ENCODE results near the gene TTC19.

TTC19 gene

DNA sequence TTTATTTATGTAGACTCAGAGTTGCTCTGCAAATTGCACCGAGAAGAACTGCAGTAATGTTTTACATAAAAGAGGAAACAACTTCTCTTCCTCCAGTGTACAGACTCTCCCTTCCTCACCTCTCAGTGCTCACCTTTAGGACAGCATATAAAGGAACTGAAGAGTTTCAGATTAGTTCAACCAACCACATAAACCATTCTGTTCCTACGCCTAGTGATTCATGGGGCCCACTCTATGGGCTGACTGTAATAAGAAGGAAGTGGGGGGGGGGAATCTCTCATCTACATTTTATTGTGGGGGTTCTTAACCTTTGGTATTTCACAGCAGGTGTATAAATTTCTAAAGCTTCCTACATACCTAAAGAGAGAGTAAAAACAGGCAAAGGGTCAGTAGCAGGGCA lies 18.4 kb upstream of the TTC19 start:
- H3K36me3 ChIP-seq (ENCODE audit: control insufficient read depth in 4 of 4, insufficient read depth in 4 of 4, low read length in 3 of 4) = peaks cover 24 to 43% (median 30%) of the 10 kb centered on the region in 4 experiments
- no peaks in the 10 kb centered on the region for H3K27me3 ChIP-seq (replicated peaks in 2 of 5; ENCODE audit: control insufficient read depth in 4 of 5, insufficient read depth in 5 of 5, low read length in 4 of 5)
- peaks cover 8 to 23% (median 20%) of the 10 kb centered on the region in 4 experiments for H3K4me1 ChIP-seq (ENCODE audit: control extremely low read depth in 1 of 4, control insufficient read depth in 4 of 4, insufficient read depth in 4 of 4, low read length in 3 of 4)
- H3K27ac ChIP-seq (ENCODE audit: insufficient read depth in 1 of 2, low read depth in 1 of 2, low read length in 2 of 2, poor library complexity in 1 of 2, severe bottlenecking in 2 of 2) = peak overlapping the region; percentile 37 to 76
- DNase-seq = peak in 2 of 3 donors; percentile 63 to 72
- no peaks in the 10 kb centered on the region for H3K9me3 ChIP-seq (ENCODE audit: control extremely low read depth in 1 of 5, control insufficient read depth in 4 of 5, insufficient read depth in 2 of 5, low read depth in 1 of 5, low read length in 4 of 5)
- ChIA-PET POLR2A (no interaction called here), CTCF (interaction anchor here (0.9 to 1.4 kb wide), 2 partner anchors 36 to 100 kb away, joined by 3 to 5 read pairs; partner anchors contain the start of gene ADORA2B)
- peak overlapping the region in 2 of 7 experiments; percentile 6 to 8 for H3K4me3 ChIP-seq (ENCODE audit: control insufficient read depth in 1 of 7, extremely low read depth in 1 of 7, insufficient read depth in 4 of 7, low read depth in 2 of 7, low read length in 6 of 7)
- no CpG with 5 or more reads among the region's 2 CpGs for WGBS (ENCODE audit: insufficient coverage)

DNA sequence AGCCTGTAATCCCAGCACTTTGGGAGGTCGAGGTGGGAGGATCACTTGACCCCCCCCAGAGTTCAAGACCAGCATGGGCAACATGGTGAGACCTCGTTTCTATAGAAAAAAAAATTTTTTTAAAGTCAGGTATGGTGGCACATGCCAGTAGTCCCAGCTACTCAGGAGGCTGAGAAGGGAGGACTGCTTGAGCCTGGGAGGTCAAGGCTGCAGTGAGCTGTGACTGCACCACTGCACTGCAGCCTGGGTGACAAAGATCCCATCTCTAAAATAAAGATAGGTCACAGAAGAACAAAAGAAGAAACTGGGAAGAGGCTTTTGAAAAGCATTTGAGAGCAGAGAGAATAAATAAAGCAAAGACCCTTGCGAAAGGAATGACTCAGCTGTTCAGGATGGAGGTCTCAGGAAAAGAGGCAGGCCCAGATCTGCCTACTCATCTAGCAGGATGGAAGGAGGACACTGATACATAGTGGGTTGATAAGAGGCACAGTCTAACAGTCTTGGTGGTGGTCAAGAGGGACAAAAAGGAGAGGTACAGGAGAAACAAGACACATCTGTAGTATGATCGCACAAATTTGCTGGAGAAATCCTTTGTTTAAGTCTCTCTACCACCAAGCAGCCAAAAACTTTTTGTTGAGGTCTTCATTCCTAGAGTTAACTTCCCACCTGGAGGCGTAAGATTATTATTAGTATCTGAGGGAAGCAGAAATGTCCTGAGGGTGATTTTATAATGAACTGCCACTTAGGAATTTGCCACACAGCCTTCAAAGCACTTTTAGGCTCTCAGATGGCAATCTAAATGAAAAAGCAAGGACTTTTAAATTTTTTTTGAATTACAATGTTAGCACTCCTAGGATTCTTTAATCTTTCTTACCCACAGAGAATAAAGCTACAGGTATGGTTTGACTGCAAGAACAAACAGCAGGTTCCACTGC lies 17.7 kb upstream of the TTC19 start:
- Histone ChIP-seq H3K27ac (ENCODE audit: insufficient read depth in 1 of 2, low read depth in 1 of 2, low read length in 2 of 2, poor library complexity in 1 of 2, severe bottlenecking in 2 of 2) (peak overlapping the region; percentile 52 to 76), H3K36me3 (ENCODE audit: control insufficient read depth in 4 of 4, insufficient read depth in 4 of 4, low read length in 3 of 4) (peaks cover 20 to 44% (median 28%) of the 10 kb centered on the region in 4 experiments), H3K9me3 (ENCODE audit: control extremely low read depth in 1 of 5, control insufficient read depth in 4 of 5, insufficient read depth in 2 of 5, low read depth in 1 of 5, low read length in 4 of 5) (no peaks in the 10 kb centered on the region), H3K27me3 (replicated peaks in 2 of 5; ENCODE audit: control insufficient read depth in 4 of 5, insufficient read depth in 5 of 5, low read length in 4 of 5) (no peaks in the 10 kb centered on the region), H3K4me1 (ENCODE audit: control extremely low read depth in 1 of 4, control insufficient read depth in 4 of 4, insufficient read depth in 4 of 4, low read length in 3 of 4) (peaks cover 8 to 23% (median 20%) of the 10 kb centered on the region in 4 experiments), H3K4me3 (ENCODE audit: control insufficient read depth in 1 of 7, extremely low read depth in 1 of 7, insufficient read depth in 4 of 7, low read depth in 2 of 7, low read length in 6 of 7) (peak overlapping the region in 2 of 7 experiments; percentile 8 to 19)
- 59% methylated on average over 3 of the region's 5 CpGs for WGBS (ENCODE audit: insufficient coverage)
- ChIA-PET POLR2A (no interaction called here), CTCF (interaction anchor here (1.2 to 2.4 kb wide), 3 partner anchors 11 to 37 kb away, joined by 5 to 6 read pairs (median 6); partner anchors contain the start of gene ADORA2B)
- peak; percentile 50 to 71 (median 64) for DNase-seq

DNA sequence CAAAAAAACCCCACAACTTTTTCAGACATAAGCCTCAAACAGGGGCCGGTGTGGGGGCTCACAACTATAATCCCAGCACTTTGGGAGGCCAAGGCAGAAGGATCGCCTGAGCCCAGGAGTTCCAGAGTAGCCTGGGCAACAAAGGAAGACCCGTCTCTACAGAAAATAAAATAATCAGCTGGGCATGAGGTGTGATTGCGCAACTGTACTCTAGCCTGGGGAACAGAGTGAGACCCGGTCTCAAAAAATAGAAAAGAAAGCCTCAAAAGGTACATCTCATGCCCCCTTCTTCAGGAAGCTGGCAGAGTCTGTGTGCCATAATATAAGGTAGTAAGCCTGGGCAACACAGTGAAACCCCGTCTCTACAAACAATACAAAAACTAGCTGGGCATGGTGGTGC lies 3.3 kb upstream of the TTC19 start:
- 85% methylated on average over 5 of the region's 6 CpGs for WGBS (ENCODE audit: insufficient coverage)
- no peak for DNase-seq
- Histone ChIP-seq H3K36me3 (ENCODE audit: control insufficient read depth in 4 of 4, insufficient read depth in 4 of 4, low read length in 3 of 4) (peaks cover 0 to 17% (median 7%) of the 10 kb centered on the region in 4 experiments), H3K27ac (ENCODE audit: insufficient read depth in 1 of 2, low read depth in 1 of 2, low read length in 2 of 2, poor library complexity in 1 of 2, severe bottlenecking in 2 of 2) (no peak overlapping the region), H3K4me1 (ENCODE audit: control extremely low read depth in 1 of 4, control insufficient read depth in 4 of 4, insufficient read depth in 4 of 4, low read length in 3 of 4) (peaks cover 9 to 24% (median 16%) of the 10 kb centered on the region in 4 experiments), H3K27me3 (replicated peaks in 2 of 5; ENCODE audit: control insufficient read depth in 4 of 5, insufficient read depth in 5 of 5, low read length in 4 of 5) (no peaks in the 10 kb centered on the region), H3K4me3 (ENCODE audit: control insufficient read depth in 1 of 7, extremely low read depth in 1 of 7, insufficient read depth in 4 of 7, low read depth in 2 of 7, low read length in 6 of 7) (no peak overlapping the region), H3K9me3 (ENCODE audit: control extremely low read depth in 1 of 5, control insufficient read depth in 4 of 5, insufficient read depth in 2 of 5, low read depth in 1 of 5, low read length in 4 of 5) (no peaks in the 10 kb centered on the region)
- ChIA-PET CTCF (interaction anchor here (1.2 to 3.1 kb wide), 4 partner anchors 12 to 146 kb away, joined by 4 to 14 read pairs (median 6); partner anchors contain the start of gene ADORA2B), POLR2A (no interaction called here)

DNA sequence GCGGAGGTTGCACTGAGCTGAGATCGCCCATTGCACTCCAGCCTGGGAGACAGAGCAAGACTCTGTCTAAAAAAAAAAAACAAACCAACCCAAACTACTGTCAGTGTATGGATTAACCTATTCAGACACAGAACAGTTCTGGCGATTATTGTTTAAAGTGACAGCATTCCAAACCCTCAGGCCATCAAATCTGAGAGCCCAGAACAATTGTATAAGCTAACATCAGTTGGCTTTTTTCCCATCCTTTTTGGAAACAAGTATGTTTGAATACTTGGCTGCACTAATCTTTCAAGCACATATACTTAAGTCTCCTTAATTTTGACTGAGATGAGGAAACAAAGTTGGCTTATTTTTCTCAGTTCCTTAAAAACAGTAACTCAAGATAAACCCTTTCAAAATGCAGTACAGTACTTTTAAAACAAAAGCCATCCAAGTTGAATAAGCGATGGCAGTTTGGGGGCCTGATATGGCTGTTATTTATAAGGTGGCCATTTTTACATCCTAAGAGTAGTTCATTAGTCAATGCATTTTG lies 1.5 kb upstream of the TTC19 start:
- CTCF ChIA-PET = interaction anchor here (0.6 to 3.1 kb wide), 6 partner anchors 28 to 170 kb away, joined by 3 to 14 read pairs (median 5); partner anchors contain the start of gene ADORA2B
- POLR2A ChIA-PET = interaction anchor here (2.2 kb wide), 1 partner anchor 54 kb away, joined by 5 read pairs; the partner anchor contains the start of gene ADORA2B
- H3K4me3 ChIP-seq (ENCODE audit: control insufficient read depth in 1 of 7, extremely low read depth in 1 of 7, insufficient read depth in 4 of 7, low read depth in 2 of 7, low read length in 6 of 7) = peak overlapping the region in 1 of 7 experiments; percentile 64
- peaks cover 0 to 5% (median 3%) of the 10 kb centered on the region in 5 experiments for H3K9me3 ChIP-seq (ENCODE audit: control extremely low read depth in 1 of 5, control insufficient read depth in 4 of 5, insufficient read depth in 2 of 5, low read depth in 1 of 5, low read length in 4 of 5)
- H3K27ac ChIP-seq (ENCODE audit: insufficient read depth in 1 of 2, low read depth in 1 of 2, low read length in 2 of 2, poor library complexity in 1 of 2, severe bottlenecking in 2 of 2) = no peak overlapping the region
- WGBS (ENCODE audit: insufficient coverage) = 100% methylated on average over 1 of the region's 4 CpGs
- H3K4me1 ChIP-seq (ENCODE audit: control extremely low read depth in 1 of 4, control insufficient read depth in 4 of 4, insufficient read depth in 4 of 4, low read length in 3 of 4) = peaks cover 9 to 24% (median 18%) of the 10 kb centered on the region in 4 experiments
- peaks cover 4 to 35% (median 22%) of the 10 kb centered on the region in 4 experiments for H3K36me3 ChIP-seq (ENCODE audit: control insufficient read depth in 4 of 4, insufficient read depth in 4 of 4, low read length in 3 of 4)
- no peaks in the 10 kb centered on the region for H3K27me3 ChIP-seq (replicated peaks in 2 of 5; ENCODE audit: control insufficient read depth in 4 of 5, insufficient read depth in 5 of 5, low read length in 4 of 5)
- DNase-seq = no peak

DNA sequence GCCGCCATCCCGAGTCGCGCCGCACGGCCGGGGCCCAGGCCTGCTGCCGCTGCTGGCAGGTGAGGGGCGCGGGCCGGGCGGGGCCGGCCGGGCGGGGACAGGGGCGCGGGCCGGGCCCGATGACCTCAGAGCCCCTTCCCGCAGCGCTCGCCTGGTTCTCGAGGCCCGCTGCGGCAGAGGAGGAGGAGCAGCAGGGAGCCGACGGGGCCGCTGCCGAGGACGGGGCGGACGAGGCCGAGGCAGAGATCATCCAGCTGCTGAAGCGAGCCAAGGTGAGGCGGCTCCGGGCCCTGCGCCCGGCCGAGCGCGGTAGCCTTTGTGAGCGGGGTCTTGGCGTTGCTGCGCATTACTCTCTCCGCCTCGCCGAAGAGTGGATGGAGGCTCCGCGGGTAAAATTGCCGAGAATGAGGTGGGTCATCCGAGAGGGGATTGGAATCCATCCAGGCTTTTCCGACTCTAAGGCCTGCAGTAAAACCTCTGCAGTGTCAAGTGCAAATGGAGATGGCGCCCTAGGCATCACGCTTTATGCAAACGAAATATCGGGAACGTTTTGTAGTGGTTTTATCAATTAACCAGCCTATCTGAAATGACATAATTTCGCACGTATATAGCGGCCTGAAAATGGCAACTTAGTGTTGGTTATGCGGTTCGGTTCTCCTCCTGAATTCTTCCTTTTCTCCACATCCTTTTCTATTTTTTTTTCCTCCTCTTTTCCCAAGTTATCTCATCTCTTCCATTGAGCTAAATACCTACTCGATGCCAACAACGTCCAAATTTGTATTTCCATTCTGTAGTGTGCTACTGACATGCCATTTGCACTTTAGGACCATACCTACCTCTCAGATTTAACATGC lies 577 bp downstream of the TTC19 start:
- peak overlapping the region; percentile 58 to 92 (median 86) for H3K4me3 ChIP-seq (ENCODE audit: control insufficient read depth in 1 of 7, extremely low read depth in 1 of 7, insufficient read depth in 4 of 7, low read depth in 2 of 7, low read length in 6 of 7)
- POLR2A ChIA-PET = interaction anchor here (1.0 to 2.2 kb wide), 2 partner anchors 41 to 56 kb away, joined by 4 to 5 read pairs; partner anchors contain the start of gene ADORA2B
- H3K36me3 ChIP-seq (ENCODE audit: control insufficient read depth in 4 of 4, insufficient read depth in 4 of 4, low read length in 3 of 4) = peaks cover 18 to 51% (median 42%) of the 10 kb centered on the region in 4 experiments
- CTCF ChIA-PET = interaction anchor here (0.6 to 2.9 kb wide), 5 partner anchors 9 to 54 kb away, joined by 3 to 10 read pairs (median 3); no protein-coding TSS in a partner anchor
- H3K27me3 ChIP-seq (replicated peaks in 2 of 5; ENCODE audit: control insufficient read depth in 4 of 5, insufficient read depth in 5 of 5, low read length in 4 of 5) = no peaks in the 10 kb centered on the region
- DNase-seq = peak; percentile 36 to 75 (median 71)
- WGBS (ENCODE audit: insufficient coverage) = under 1% methylated on average over 43 of the region's 64 CpGs
- peaks cover 9 to 24% (median 18%) of the 10 kb centered on the region in 4 experiments for H3K4me1 ChIP-seq (ENCODE audit: control extremely low read depth in 1 of 4, control insufficient read depth in 4 of 4, insufficient read depth in 4 of 4, low read length in 3 of 4)
- peak overlapping the region; percentile 55 to 92 for H3K27ac ChIP-seq (ENCODE audit: insufficient read depth in 1 of 2, low read depth in 1 of 2, low read length in 2 of 2, poor library complexity in 1 of 2, severe bottlenecking in 2 of 2)
- peaks cover 0 to 5% (median 3%) of the 10 kb centered on the region in 5 experiments for H3K9me3 ChIP-seq (ENCODE audit: control extremely low read depth in 1 of 5, control insufficient read depth in 4 of 5, insufficient read depth in 2 of 5, low read depth in 1 of 5, low read length in 4 of 5)

DNA sequence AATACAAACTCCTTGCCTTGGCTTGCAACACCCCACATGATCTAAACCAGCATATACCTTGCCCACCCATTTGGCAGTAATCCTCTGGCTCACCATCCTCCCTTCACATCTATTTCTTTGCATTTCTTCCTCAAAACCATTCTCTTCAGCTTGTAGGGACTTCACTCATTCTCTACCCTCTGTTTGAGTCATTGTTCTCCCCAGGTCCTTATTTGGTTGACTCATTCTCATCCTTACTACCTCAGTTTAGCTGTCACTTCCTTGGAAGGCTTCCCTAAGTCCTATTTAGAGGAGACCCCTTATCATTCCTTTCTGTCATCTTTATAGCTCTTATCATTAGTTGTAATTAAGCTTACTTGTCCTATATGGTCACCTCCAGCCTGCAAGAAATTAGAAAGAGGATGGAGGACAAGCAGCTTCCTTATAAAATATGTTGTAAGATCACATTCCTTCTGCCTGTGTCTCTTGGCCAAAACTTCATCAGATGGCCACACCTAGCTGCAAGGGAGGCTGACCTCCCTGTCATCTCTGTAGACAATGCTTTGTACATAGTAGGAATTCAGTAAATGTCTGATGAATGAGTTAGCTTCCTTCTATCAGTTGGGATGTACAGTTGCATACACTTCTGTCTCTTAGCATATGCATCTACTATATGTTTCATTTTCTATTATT lies 1.7 kb downstream of the TTC19 start:
- Histone ChIP-seq H3K36me3 (ENCODE audit: control insufficient read depth in 4 of 4, insufficient read depth in 4 of 4, low read length in 3 of 4) (peaks cover 19 to 61% (median 49%) of the 10 kb centered on the region in 4 experiments), H3K4me3 (ENCODE audit: control insufficient read depth in 1 of 7, extremely low read depth in 1 of 7, insufficient read depth in 4 of 7, low read depth in 2 of 7, low read length in 6 of 7) (peak overlapping the region in 5 of 7 experiments; percentile 19 to 92 (median 91)), H3K27me3 (replicated peaks in 2 of 5; ENCODE audit: control insufficient read depth in 4 of 5, insufficient read depth in 5 of 5, low read length in 4 of 5) (no peaks in the 10 kb centered on the region), H3K9me3 (ENCODE audit: control extremely low read depth in 1 of 5, control insufficient read depth in 4 of 5, insufficient read depth in 2 of 5, low read depth in 1 of 5, low read length in 4 of 5) (peaks cover 0 to 5% (median 3%) of the 10 kb centered on the region in 5 experiments), H3K27ac (ENCODE audit: insufficient read depth in 1 of 2, low read depth in 1 of 2, low read length in 2 of 2, poor library complexity in 1 of 2, severe bottlenecking in 2 of 2) (no peak overlapping the region), H3K4me1 (ENCODE audit: control extremely low read depth in 1 of 4, control insufficient read depth in 4 of 4, insufficient read depth in 4 of 4, low read length in 3 of 4) (peaks cover 9 to 24% (median 17%) of the 10 kb centered on the region in 4 experiments)
- DNase-seq = no peak
- POLR2A ChIA-PET = no interaction called here
- CTCF ChIA-PET = interaction anchor here (0.6 to 2.9 kb wide), 4 partner anchors 8 to 91 kb away, joined by 3 to 10 read pairs (median 4); no protein-coding TSS in a partner anchor
